ENCODE data around the gene RPL10A. TPM values are rescaled to one million over a fixed set of nuclear protein-coding genes. Genes with fewer than 3 reads are reported as not detected.

Gene RPL10A
- total and polyA plus RNA-seq, 11 donors: 356 to 1,412 (median 532) TPM

GRCh38 chr6:35441205-35441604, 27.0 kb upstream of the RPL10A start:
- ATAC-seq (peak in 3 of 4 donors; percentile 76 to 79 (median 76)), DNase-seq (peak in 1 of 5 donors; percentile 48)
- Histone ChIP-seq H3K9me3 (no peaks in the 10 kb centered on the region), H3K4me3 (no peak overlapping the region), H3K27me3 (no peaks in the 10 kb centered on the region), H3K36me3 (no peaks in the 10 kb centered on the region), H3K27ac (no peak overlapping the region), H3K4me1 (no peaks in the 10 kb centered on the region)
- no peak for TF ChIP-seq CTCF (IDR thresholded peaks at IDR 0.05)
- no peak for TF ChIP-seq POLR2A (IDR thresholded peaks at IDR 0.05)
- WGBS, 4 donors: 47 to 75% (median 50%) methylated on average over 3 of the region's 3 CpGs
- intact Hi-C loops (cut with DNase I): no loop called here

- Histone ChIP-seq H3K9me3 (no peaks in the 10 kb centered on the region), H3K27me3 (no peaks in the 10 kb centered on the region), H3K36me3 (no peaks in the 10 kb centered on the region), H3K27ac (no peak overlapping the region), H3K4me1 (no peaks in the 10 kb centered on the region), H3K4me3 (no peak overlapping the region)
- 86 to 94% (median 90%) methylated on average over 4 of the region's 4 CpGs for WGBS, 4 donors
- intact Hi-C loops (cut with DNase I): no loop called here
- DNase-seq (no peak), ATAC-seq (no peak)
- TF ChIP-seq POLR2A (IDR thresholded peaks at IDR 0.05) (no peak), CTCF (IDR thresholded peaks at IDR 0.05) (no peak)
Measured at GRCh38 chr6:35441642-35442041, 26.6 kb upstream of the RPL10A start.

GRCh38 chr6:35442693-35443092, 25.5 kb upstream of the RPL10A start:
- no peak for TF ChIP-seq POLR2A (IDR thresholded peaks at IDR 0.05)
- no peak for TF ChIP-seq CTCF (IDR thresholded peaks at IDR 0.05)
- Histone ChIP-seq H3K9me3 (peaks cover 0 to 4% (median 0%) of the 10 kb centered on the region in 12 donors), H3K4me3 (no peak overlapping the region), H3K27me3 (no peaks in the 10 kb centered on the region), H3K27ac (no peak overlapping the region), H3K4me1 (no peaks in the 10 kb centered on the region), H3K36me3 (no peaks in the 10 kb centered on the region)
- intact Hi-C loops (cut with DNase I): no loop called here
- WGBS, 4 donors: 69 to 78% (median 74%) methylated on average over 5 of the region's 5 CpGs
- ATAC-seq: no peak
- no peak for DNase-seq

DNA sequence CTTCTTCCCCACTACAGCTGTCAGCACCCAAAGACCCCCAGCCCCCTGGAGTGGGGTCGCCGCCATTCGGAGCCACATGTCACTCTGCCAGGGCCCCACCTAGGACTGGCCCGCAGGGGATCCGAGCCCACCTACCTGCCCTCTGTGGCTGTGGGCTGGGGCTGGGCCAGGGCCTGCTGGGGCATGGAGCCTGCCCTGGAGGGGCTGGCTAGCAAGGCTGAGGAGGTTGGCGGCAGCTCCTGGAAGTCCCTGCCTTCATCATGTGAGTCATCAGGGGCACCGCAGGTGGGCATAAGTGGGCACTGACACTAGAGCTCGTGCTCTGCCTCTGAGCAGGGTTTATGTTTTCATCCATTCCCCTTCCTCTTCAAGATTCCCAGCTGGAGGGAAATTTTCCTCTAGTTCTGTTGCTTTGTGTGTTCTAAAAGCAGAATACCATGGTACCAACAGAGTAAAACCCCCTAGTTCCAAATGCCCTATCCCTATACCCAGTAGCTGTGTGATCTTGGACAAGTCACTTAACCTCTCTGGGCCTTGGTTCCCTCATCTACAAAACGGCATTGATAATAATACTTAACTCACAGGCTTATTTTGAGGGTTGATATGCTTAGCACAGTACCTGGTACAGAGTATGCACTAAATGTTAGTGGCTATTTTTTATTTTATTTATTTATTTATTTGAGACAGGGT, 24.7 kb upstream of the RPL10A start:
- no peak for ATAC-seq
- no peak for DNase-seq
- no peaks in the 10 kb centered on the region for H3K27me3 ChIP-seq
- no peak for TF ChIP-seq CTCF (IDR thresholded peaks at IDR 0.05)
- TF ChIP-seq POLR2A (IDR thresholded peaks at IDR 0.05): no peak
- no peak overlapping the region for H3K4me3 ChIP-seq
- H3K9me3 ChIP-seq: peaks cover 0 to 4% (median 0%) of the 10 kb centered on the region in 12 donors
- WGBS, 4 donors: 82 to 87% (median 86%) methylated on average over 6 to 9 of the region's 9 CpGs
- intact Hi-C loops (cut with DNase I): no loop called here
- H3K4me1 ChIP-seq: no peaks in the 10 kb centered on the region
- no peak overlapping the region for H3K27ac ChIP-seq
- H3K36me3 ChIP-seq: no peaks in the 10 kb centered on the region
